NCI-H748 (cell line): ENCODE results near the gene AMPH.

Source experiments
- DNase-seq: peaks from one replicate; lab custom pipeline; 2025; ENCODE audit not compliant: unreplicated experiment; lab: John Stamatoyannopoulos, UW

AMPH gene

GRCh38 chr7:38463277-38464225 is 167.6 kb downstream of the AMPH start:
- no peak for DNase-seq

GRCh38 chr7:38462819-38463218 is 168.4 kb downstream of the AMPH start:
- no peak for DNase-seq

- DNase-seq: no peak
These were observed 169.3 kb downstream of the AMPH start for GRCh38 chr7:38461887-38462286.

- DNase-seq: no peak
These were observed 177.3 kb downstream of the AMPH start for GRCh38 chr7:38453826-38454225.

GRCh38 chr7:38453168-38453567 is 178.0 kb downstream of the AMPH start:
- DNase-seq: no peak

- no peak for DNase-seq
These were observed 178.5 kb downstream of the AMPH start for GRCh38 chr7:38452681-38453108.

GRCh38 chr7:38451840-38452239 is 179.3 kb downstream of the AMPH start:
- peak; percentile 62 for DNase-seq

- no peak for DNase-seq
These were observed 182.5 kb downstream of the AMPH start for GRCh38 chr7:38448584-38449234.

- no peak for DNase-seq
These were observed 183.1 kb downstream of the AMPH start for GRCh38 chr7:38448054-38448453.

GRCh38 chr7:38438970-38439369 is 192.2 kb downstream of the AMPH start:
- no peak for DNase-seq

- peak; percentile 4 for DNase-seq
These were observed 198.5 kb downstream of the AMPH start for GRCh38 chr7:38432671-38433070.

- DNase-seq: no peak
These were observed 199.1 kb downstream of the AMPH start for GRCh38 chr7:38432080-38432479.

- DNase-seq: no peak
These were observed 202.1 kb downstream of the AMPH start for GRCh38 chr7:38429057-38429456.

- no peak for DNase-seq
These were observed 203.1 kb downstream of the AMPH start for GRCh38 chr7:38428041-38428440.

- no peak for DNase-seq
These were observed 203.8 kb downstream of the AMPH start for GRCh38 chr7:38427279-38427955.

- DNase-seq: no peak
These were observed 205.7 kb downstream of the AMPH start for GRCh38 chr7:38425509-38425908.

- DNase-seq: no peak
These were observed 206.3 kb downstream of the AMPH start for GRCh38 chr7:38424750-38425463.

GRCh38 chr7:38413784-38414183 is 217.4 kb downstream of the AMPH start:
- no peak for DNase-seq

- DNase-seq: peak; percentile 9
These were observed 219.8 kb downstream of the AMPH start for GRCh38 chr7:38411404-38411803.

- peak; percentile 7 for DNase-seq
These were observed 221.1 kb downstream of the AMPH start for GRCh38 chr7:38410056-38410455.

GRCh38 chr7:38409531-38409930 is 221.6 kb downstream of the AMPH start:
- DNase-seq: peak; percentile 27
